HuH-7 (cell line): ENCODE results near the gene DACT3.
A peak's percentile ranks its signal among the peaks of the same experiment; 100 is the strongest.

ENCODE experiments used
- DNase-seq: peaks from one replicate; pipeline ENCODE4 v3.0.0; 2011; ENCODE audit warnings: low spot score

The DACT3 gene

GRCh38 chr19:46668662-46669061, 7.7 kb upstream of the DACT3 start:
- no peak for DNase-seq

GRCh38 chr19:46665072-46665471, 4.1 kb upstream of the DACT3 start:
- DNase-seq, result no peak

- DNase-seq, result peak; percentile 80
Observed at GRCh38 chr19:46661735-46662592, 982 bp upstream of the DACT3 start.

- DNase-seq, result no peak
Observed at GRCh38 chr19:46660551-46661019, 397 bp downstream of the DACT3 start.

- DNase-seq, result no peak
Observed at GRCh38 chr19:46660008-46660517, 919 bp downstream of the DACT3 start.

- no peak for DNase-seq
Observed at GRCh38 chr19:46659151-46660007, 1.6 kb downstream of the DACT3 start.

- DNase-seq, result no peak
Observed at GRCh38 chr19:46656541-46656940, 4.4 kb downstream of the DACT3 start.

GRCh38 chr19:46654621-46655152, 6.3 kb downstream of the DACT3 start:
- DNase-seq, result no peak

GRCh38 chr19:46650445-46650844, 10.5 kb downstream of the DACT3 start:
- no peak for DNase-seq

GRCh38 chr19:46648961-46649960, 11.7 kb downstream of the DACT3 start:
- no peak for DNase-seq

- DNase-seq, result no peak
Observed at GRCh38 chr19:46648060-46648960, 12.7 kb downstream of the DACT3 start.

GRCh38 chr19:46646402-46646801, 14.6 kb downstream of the DACT3 start:
- no peak for DNase-seq

GRCh38 chr19:46644720-46645119, 16.3 kb downstream of the DACT3 start:
- no peak for DNase-seq

- DNase-seq, result no peak
Observed at GRCh38 chr19:46640656-46641055, 20.3 kb downstream of the DACT3 start.

GRCh38 chr19:46639358-46640182, 21.4 kb downstream of the DACT3 start:
- DNase-seq, result no peak

GRCh38 chr19:46637224-46637623, 23.8 kb downstream of the DACT3 start:
- no peak for DNase-seq

GRCh38 chr19:46635920-46636761, 24.8 kb downstream of the DACT3 start, which contains the start of gene GNG8:
TSS of gene GNG8 (minus strand) at chr19:46636202. CDS start at chr19:46634682, 1,520 bp downstream.
- DNase-seq, result no peak

- DNase-seq, result no peak
Observed at GRCh38 chr19:46634656-46635218, 26.2 kb downstream of the DACT3 start.
